NOMO-1 treated with DMSO at 0.1 percent for 48 hours (cell line): Measurements from ENCODE around the gene PNRC1.
A peak's percentile ranks its signal among the peaks of the same experiment; 100 is the strongest.

Experiments
- DNase-seq: peaks from one replicate; lab custom pipeline; 2025; ENCODE audit not compliant: unreplicated experiment; lab: John Stamatoyannopoulos, UW

The PNRC1 gene

DNA sequence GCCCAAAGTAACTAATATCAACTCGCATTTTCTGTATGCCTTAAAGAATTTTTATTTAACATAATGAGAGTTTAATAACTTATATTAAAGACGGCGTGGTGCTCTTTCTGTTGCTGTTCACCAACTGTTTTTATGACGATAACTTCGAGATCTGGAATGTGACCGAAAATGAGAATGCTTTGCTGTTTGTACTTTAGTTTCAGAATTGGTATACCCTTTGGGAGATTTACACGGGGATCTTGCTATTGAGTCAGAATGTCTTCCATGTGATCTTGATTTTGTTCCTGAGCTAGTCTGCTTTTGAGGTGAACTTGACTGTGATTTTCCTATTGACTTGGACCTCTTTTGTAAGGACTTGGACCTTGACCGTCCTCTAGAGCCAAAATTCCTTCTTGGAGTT lies 17.9 kb downstream of the PNRC1 start:
- no peak for DNase-seq

DNA sequence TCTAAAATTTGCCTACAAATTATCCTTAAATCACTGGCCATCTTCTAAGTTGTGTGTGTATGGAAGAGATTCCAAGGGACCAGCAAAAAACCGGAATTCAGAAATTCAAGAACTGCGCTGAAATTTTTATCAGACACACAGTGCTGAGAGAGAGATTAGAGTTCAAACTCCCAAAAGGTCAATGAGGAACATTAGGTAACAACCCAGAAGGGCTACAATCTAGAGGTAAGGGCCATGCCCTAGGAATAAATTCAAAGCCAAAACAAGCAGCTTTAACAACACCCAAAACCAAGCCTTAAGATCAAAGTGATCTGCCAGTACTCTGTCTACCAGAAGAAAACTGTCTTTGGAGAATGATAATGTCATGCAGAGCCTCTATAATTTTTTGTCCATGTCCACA lies 19.6 kb downstream of the PNRC1 start:
- DNase-seq, result no peak

DNA sequence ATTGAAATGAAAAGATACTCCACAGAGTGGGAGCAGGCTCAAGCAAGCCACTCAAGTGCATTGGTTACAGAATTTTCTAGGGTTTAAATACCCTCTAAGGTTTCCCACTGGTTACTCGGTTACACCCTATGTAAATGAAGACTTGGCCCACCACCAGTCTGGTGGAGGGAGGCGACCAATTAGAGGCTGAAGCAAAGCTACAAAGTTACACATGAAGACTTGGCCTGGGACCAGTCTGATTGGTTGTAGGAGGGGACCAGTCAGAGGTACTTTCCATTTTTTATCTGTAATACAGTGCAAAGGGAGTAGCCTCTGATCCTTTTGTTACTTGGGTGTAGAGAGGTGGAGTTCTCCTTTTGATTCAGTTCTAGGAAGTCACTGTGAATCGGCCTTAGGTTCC lies 29.7 kb downstream of the PNRC1 start:
- no peak for DNase-seq

DNA sequence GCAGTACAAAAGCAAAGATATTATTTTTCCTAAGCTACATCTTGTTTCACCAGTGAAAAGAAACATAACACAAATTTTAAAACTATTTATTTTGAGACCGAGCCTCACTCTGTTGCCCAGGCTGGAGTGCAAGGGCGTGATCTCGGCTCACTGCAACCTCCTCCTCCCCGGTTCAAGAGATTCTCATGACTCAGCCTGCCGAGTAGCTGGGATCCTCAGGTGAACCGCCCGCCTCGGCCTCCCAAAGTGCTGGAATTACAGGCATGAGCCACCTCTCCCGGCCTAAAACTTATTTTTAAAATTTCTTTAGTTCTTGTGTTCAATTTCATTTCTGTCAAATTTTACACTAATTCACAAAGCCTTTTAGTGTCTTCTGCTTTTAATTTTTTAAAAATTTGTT lies 31.4 kb downstream of the PNRC1 start:
- DNase-seq, result no peak

DNA sequence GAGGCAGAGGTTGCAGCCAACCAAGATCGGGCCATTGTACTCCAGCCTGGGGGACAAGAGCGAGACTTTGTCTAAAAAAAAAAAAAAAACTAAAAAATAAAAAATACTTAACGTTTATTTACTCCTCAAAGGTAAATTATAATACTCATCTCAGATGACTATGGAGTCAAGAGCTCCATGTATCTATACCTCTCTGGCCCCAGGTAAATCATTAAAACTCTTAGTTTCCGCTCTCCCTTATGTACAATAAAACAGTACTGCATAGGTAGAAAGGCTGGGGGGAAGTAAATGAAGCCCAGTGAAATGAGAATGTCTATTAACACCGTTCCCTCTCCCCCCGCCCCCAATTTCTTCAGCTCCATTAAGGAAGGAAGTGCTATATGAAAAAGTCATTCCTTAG lies 36.2 kb downstream of the PNRC1 start:
- no peak for DNase-seq

DNA sequence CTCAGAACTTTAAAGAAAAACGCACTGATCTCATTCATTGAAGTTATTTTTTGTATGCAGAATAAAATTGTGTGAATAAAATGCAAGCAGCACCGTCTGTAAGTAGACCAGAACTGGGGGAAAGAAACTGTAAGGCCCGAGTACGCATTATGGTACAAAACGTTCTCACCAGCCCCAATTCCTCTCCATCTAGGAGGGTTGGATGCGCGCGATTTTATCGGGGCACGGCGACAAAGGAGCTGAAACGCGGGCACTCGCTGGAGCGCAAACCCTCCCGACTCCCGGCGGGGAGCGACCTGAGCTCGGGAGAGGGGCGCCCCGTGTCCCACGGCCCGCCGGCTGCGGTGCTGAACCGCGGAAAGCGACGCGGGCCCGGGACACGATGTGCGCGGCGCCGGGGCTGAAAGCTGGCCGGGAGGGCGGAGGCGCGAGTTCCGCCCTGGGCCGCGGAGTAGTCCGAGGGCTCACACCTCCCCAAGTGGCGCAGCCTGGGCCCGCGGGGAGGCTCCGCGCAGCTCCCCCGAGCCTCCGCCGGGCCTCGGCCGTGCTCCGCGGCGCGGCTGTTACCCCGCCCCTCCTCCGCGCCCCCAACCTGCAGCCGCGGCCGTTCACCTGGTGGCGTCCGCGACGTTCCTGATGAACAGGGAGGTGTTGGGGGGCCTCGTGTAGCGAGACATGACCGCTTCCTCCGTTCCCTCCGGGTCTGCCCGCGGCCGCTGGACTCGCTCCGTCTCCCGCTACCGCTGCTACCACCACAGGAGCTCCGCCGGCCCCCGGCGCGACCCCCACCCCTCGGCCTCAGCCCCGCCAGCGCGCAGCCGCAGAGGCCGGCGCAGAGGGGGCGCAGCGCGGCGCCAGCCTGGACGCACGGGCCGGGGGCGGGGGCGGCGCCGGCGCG lies 36.9 kb downstream of the PNRC1 start, which contains the start of gene SRSF12:
SRSF12 (minus strand) TSS at position 861 of the 898 bp plus-strand sequence; CDS start at position 677, 184 bp downstream.
- peak; percentile 37 for DNase-seq

DNA sequence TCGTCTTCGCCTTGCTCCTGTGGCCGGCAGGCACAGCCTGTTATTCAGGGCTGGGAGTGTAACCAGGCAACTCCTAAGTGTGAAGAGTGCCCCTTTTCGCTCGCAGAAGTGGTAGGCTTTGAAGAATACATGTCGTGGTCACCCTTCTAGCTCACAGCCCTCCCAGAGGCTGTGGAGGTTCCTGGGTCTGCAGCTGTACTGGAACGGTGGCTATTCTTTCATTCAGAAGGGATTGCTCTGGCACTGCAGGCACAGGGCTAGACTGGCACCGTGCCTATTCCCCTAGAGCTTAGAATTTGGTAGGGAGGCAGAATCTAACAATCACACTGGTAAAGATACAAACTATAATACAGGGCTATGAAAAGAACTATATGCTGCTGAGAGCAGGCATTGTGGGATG lies 38.4 kb downstream of the PNRC1 start:
- DNase-seq, result no peak

DNA sequence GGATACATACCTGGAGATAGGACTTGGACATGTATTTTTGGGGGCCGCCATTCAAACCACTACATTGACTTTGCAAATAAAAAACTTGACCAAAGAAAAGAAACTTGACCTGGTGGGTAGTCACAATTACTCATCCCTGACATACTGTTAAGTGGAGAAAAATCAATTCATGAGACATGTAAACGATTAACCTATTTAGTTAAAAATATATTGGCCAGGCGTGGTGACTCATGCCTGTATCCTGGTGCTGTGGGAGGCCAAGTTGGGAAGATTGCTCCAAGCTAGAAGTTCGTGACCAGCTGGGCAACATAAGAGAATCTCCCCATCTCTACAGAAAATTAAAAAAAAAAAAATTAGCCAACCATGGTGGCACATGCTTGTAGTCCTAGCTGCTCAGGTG lies 39.8 kb downstream of the PNRC1 start:
- no peak for DNase-seq

DNA sequence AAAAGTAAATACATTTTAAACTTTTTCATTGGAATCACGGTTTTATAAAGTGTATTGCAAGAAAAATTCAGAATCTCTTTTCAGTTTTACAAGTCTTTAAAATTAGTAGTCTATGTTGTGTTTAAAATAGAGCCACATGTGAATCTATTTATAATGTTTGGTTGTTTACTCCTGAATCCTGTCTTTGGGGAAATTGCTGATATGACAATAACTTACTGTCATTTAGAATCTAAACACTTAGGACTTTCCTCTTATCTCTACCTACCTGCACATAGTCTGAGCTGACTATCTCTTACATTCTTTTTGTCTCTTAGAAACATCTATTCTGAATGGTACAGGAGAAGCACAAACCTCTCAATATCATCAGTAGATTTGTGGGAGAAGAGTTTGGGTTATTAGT lies 41.4 kb downstream of the PNRC1 start:
- no peak for DNase-seq

DNA sequence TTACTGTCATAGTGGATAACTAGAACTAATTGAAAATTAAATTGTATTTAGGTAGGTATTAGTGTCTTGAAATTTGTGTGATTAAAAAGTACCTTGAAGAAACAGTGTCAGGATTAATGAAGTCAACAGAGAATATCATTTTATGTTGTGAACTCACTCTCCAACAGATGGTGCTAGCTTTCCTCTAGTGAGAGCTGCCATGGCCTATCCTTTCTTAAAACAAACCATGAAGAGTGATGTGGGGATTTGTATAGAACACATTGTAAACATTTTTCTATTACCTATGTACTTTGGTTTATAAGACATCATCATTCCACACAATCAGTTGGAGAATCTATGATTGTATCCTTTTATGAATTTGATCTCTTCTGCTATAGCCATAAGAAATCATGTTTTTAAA lies 42.1 kb downstream of the PNRC1 start:
- peak; percentile 39 for DNase-seq

DNA sequence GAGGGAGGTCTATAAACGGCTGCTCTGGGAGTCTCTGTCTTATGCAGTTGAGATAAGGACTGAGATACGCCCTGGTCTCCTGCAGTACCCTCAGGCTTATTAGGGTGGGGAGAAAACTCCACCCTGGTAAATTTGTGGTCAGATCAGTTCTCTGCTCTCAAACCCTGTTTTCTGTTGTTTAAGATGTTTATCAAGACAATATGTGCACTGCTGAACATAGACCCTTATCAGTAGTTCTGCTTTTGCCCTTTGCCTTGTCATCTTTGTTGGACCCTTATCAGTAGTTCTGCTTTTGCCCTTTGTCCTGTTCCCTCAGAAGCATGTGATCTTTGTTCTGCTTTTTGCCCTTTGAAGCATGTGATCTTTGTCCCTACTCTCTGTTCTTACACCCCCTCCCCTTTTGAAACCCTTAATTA lies 47.7 kb downstream of the PNRC1 start:
- DNase-seq, result peak; percentile 11

DNA sequence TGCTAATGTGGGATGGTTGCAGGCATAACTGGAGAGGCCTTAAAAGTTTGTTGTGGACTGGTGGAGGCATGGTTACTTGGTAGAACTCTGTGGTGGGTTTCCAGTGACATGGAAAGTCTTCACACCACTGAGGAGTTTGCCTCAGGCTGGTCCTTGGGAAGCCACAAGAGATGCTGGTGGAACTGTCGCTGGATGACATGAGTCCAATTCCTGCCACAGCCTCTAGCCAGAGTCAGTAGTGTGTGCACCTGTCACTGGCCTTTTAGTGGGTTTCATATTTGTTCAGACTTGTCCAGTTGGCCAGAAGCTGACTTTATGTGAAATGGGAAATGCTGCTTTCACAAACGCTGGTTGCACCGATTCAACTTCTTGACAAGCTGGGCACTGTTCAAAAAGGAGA lies 51.0 kb downstream of the PNRC1 start:
- DNase-seq, result no peak

DNA sequence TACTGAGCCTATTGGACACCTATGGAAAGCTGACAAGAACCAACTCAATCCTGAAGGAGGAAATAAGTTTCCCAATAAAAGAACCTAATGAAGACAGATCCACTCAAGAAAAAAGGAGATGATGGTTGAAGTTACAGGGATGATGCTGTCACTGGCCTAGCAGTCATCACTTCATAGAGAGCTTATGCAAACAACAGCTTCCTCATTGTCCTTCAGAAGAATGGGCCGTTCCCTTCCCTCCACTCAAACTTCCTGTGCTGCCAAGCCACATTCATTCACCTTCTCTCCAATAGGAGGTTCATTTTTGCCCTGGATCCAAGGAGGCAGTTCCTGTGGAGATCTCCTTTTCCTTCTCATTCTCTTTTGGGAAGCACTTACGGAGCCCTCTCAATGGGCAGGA lies 51.5 kb downstream of the PNRC1 start:
- DNase-seq, result no peak

DNA sequence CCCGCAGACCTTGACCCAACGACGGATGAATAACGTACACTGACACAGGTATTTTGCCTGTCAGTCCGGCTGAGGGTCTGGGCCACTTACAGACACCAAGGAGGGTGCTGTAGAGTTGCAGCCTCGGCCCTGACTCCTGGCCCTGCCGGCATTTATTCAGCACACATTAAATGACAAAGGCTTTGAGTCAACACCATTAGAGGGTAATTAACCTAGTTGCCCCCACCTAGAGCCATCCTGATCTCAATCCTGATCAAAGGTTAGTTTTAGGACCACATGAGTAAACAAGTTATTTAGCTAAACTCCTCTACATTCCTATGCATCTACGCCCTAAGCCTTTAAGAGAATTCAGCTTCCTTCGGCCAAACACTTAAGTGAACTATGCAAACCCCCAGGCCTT lies 53.4 kb downstream of the PNRC1 start:
- DNase-seq, result no peak

DNA sequence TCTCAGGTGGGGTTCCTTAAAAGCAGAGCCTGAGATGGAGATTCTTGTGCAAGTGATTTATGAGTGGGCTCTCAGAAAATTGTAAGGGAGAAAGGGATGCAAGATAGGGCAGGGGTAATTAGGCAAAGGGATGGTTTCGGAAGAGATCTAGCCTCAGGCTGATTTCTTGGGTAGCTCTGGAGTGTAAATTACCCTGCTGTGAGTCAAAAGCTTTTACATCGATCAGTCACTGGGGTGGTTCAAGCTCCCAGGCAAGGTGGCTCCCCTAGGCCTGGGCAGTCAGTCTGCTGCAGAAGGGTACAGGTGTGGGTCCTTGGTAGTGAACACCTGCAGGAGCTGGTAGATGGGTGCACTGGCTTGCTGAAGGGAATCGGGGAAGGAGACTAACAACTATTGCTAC lies 54.2 kb downstream of the PNRC1 start:
- no peak for DNase-seq
